Stomach (tissue), 4 donors: ENCODE measurements around the gene ZNF880.

Experiments used
- POLR2A ChIP-seq, 4 donors: fragments of 450-650 bp; IDR thresholded peaks; one replicate each; pipeline ENCODE4 v1.6.1; 2016; ENCODE audit warnings: antibody characterized with exemption in 4 of 4, control low read depth in 2 of 4, mild to moderate bottlenecking in 1 of 4, moderate library complexity in 1 of 4
- TF ChIP-seq, protein P1 (sequence below), 7 experiments: fragments of 450-650 bp in 4 of 7; fragments of 200-600 bp in 3 of 7; sonication (generic) in 3 of 7; IDR thresholded peaks; one replicate each; pipeline ENCODE4 v1.5.1; 2016 to 2019; ENCODE audit warnings: antibody characterized with exemption in 7 of 7, control low read depth in 2 of 7, mild to moderate bottlenecking in 1 of 7

DNA sequence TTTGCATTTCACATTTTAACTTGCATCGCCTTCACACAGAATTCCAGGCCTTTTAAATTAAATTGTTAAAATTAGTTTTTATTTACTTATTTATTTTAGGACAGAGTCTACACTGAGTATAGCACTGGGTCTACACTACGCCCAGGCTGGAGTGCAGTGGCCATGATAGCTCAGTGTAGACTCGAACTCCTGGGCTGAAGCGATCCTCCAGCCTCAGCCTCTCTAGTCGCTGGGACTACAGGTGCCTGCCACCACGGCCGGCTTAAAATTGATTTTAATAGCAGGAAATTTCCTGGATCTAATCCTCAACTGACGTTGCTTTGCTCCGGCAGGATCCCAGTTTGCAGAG is 34.0 kb upstream of the ZNF880 start:
- no peak for TF ChIP-seq POLR2A (IDR thresholded peaks at IDR 0.05)
- TF ChIP-seq, protein P1, sequence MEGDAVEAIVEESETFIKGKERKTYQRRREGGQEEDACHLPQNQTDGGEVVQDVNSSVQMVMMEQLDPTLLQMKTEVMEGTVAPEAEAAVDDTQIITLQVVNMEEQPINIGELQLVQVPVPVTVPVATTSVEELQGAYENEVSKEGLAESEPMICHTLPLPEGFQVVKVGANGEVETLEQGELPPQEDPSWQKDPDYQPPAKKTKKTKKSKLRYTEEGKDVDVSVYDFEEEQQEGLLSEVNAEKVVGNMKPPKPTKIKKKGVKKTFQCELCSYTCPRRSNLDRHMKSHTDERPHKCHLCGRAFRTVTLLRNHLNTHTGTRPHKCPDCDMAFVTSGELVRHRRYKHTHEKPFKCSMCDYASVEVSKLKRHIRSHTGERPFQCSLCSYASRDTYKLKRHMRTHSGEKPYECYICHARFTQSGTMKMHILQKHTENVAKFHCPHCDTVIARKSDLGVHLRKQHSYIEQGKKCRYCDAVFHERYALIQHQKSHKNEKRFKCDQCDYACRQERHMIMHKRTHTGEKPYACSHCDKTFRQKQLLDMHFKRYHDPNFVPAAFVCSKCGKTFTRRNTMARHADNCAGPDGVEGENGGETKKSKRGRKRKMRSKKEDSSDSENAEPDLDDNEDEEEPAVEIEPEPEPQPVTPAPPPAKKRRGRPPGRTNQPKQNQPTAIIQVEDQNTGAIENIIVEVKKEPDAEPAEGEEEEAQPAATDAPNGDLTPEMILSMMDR (IDR thresholded peaks at IDR 0.05): no peak
